ENCODE results near the gene TMEM154. TPM values are rescaled to one million over a fixed set of nuclear protein-coding genes. Genes with fewer than 3 reads are reported as not detected.

The TMEM154 gene
- total and polyA plus RNA-seq, 3 experiments from 2014 or later = 11.5 to 35.1 (median 12.5) TPM

Other genes with a start within 250 kb of the TMEM154 start
- 10 to 100 TPM; 46.6 to 54.3 TPM for gene FBXW7, start 143.9 kb downstream of the TMEM154 start, total RNA-seq
- 42.7 TPM for gene FBXW7, start 143.9 kb downstream of the TMEM154 start, polyA plus RNA-seq
- gene TIGD4, start 99.7 kb upstream of the TMEM154 start, total RNA-seq = under 1 TPM; 0.60 to 0.68 TPM
- 0.29 TPM for gene TIGD4, start 99.7 kb upstream of the TMEM154 start, polyA plus RNA-seq
- 10 to 100 TPM; 13.1 to 14.0 TPM for gene ARFIP1, start 100.0 kb upstream of the TMEM154 start, total RNA-seq
- 15.3 TPM for gene ARFIP1, start 100.0 kb upstream of the TMEM154 start, polyA plus RNA-seq